GM10248 (cell line): Measurements from ENCODE around the gene PPP6R3.

Experiments
- CTCF ChIA-PET: fragments of 300-600 bp; sonication (Branson Sonifier 250); formaldehyde crosslinking; extraction: SDS; loops from one replicate; lab custom pipeline; 2021; ENCODE audit warnings: antibody characterized with exemption; lab: Yijun Ruan, JAX
- POLR2A ChIA-PET: fragments of 350-650 bp; sonication (Branson Sonifier 250); formaldehyde crosslinking; extraction: SDS; loops from one replicate; lab custom pipeline; 2020; ENCODE audit warnings: antibody characterized with exemption; lab: Yijun Ruan, JAX
- DNase-seq: peaks from one replicate; pipeline ENCODE4 v3.0.0; 2012; ENCODE audit errors: extremely low spot score
- CTCF ChIP-seq: IDR thresholded peaks from 2 replicates; pipeline ENCODE4 v1.5.1; 2012; ENCODE audit warnings: mild to moderate bottlenecking, low read depth; ENCODE audit errors: extremely low read depth, missing control alignments, control extremely low read depth

Gene PPP6R3

DNA sequence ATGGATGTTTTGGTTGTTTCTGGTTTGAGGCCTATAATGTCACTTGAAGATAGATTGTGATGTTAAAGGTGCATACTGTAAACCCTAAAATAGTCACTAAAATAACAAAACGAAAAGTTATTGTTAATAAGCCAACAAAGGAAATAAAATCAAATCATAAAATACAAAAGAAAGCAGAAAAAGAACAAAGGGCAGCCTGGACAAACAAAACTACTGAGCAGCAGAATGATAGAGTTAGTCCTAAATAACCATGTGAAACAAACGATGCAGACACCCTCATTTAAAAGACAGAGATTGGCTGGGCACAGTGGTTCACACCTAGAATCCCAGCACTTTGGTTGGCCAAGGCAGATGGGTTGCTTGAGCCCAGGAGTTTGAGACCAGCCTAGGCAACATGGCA, 132.9 kb downstream of the PPP6R3 start:
- DNase-seq = no peak
- POLR2A ChIA-PET = no interaction called here
- TF ChIP-seq CTCF = no peak
- CTCF ChIA-PET = interaction anchor here (1.5 kb wide), 1 partner anchor 10 kb away, joined by 5 read pairs; no protein-coding TSS in a partner anchor

GRCh38 chr11:68594123-68594522, 133.6 kb downstream of the PPP6R3 start:
- TF ChIP-seq CTCF = no peak
- CTCF ChIA-PET = interaction anchor here (1.3 to 1.6 kb wide), 2 partner anchors 10 to 13 kb away, joined by 3 to 8 read pairs; no protein-coding TSS in a partner anchor
- POLR2A ChIA-PET = no interaction called here
- no peak for DNase-seq

- POLR2A ChIA-PET = no interaction called here
- no peak for DNase-seq
- CTCF ChIA-PET = interaction anchor here (0.8 kb wide), 1 partner anchor 11 kb away, joined by 3 read pairs; no protein-coding TSS in a partner anchor
- no peak for TF ChIP-seq CTCF
These were observed 135.7 kb downstream of the PPP6R3 start for GRCh38 chr11:68596231-68596630.

DNA sequence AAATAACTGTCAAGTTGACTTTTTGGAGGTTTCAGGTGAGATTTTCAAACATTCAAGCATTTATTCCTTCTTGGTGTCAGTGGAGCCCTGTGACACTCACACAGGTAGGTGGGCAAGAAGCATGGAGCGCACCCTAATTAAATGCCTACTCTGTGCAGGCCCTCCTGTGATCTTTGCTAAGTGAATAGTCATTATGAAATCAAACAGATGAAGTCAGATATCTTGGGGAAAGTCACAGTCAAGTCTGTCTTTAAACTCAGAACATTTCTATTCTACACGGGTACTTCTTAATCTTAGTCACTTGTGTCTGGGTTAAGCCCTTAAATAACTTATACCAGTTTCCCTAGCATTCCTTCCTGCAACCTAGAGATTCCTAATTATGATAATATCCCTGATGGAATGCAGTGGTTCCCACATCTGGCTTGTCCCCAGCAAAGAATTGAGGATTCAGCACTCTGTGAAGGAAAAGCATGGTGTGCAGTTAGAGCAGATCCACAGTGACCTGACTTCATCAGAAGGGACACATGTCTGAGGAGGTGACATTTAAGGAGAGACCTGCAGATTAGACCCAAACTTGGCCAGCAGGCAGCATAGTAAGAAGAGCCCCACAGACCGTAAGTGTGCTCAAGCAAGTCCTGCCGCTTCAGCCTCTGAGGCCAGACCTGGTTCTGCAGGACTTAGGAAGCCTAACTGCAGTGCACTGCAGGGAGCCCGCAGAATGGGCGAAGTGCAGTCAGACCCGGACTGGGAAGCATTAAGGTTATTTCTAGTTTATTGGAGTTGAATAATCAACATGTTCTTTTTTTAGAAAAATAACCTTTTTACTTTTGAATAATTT, 138.5 kb downstream of the PPP6R3 start:
- ChIA-PET POLR2A (no interaction called here), CTCF (no interaction called here)
- no peak for TF ChIP-seq CTCF
- DNase-seq = no peak

GRCh38 chr11:68601147-68601546, 140.6 kb downstream of the PPP6R3 start:
- TF ChIP-seq CTCF = no peak
- no peak for DNase-seq
- POLR2A ChIA-PET = no interaction called here
- CTCF ChIA-PET = interaction anchor here (1.0 to 1.5 kb wide), 2 partner anchors 15 to 17 kb away, joined by 3 to 4 read pairs; no protein-coding TSS in a partner anchor

GRCh38 chr11:68609761-68610160, 149.2 kb downstream of the PPP6R3 start:
- DNase-seq = no peak
- TF ChIP-seq CTCF = no peak
- ChIA-PET POLR2A (no interaction called here), CTCF (no interaction called here)
